ENCODE data around the gene SZRD1.

The SZRD1 gene

GRCh38 chr1:16367258-16367967, 371 bp downstream of the SZRD1 start:
- peak overlapping the region; percentile 88 for H3K4me3 ChIP-seq (ENCODE audit: low read depth, low read length)

- peak overlapping the region; percentile 88 for H3K4me3 ChIP-seq (ENCODE audit: low read depth, low read length)
Observed at GRCh38 chr1:16367968-16368890, 1.2 kb downstream of the SZRD1 start.

GRCh38 chr1:16369821-16370220, 2.8 kb downstream of the SZRD1 start:
- H3K4me3 ChIP-seq (ENCODE audit: low read depth, low read length), result no peak overlapping the region

- no peak overlapping the region for H3K4me3 ChIP-seq (ENCODE audit: low read depth, low read length)
Observed at GRCh38 chr1:16371725-16372124, 4.7 kb downstream of the SZRD1 start.

- no peak overlapping the region for H3K4me3 ChIP-seq (ENCODE audit: low read depth, low read length)
Observed at GRCh38 chr1:16372535-16373285, 5.7 kb downstream of the SZRD1 start.

GRCh38 chr1:16374266-16374665, 7.2 kb downstream of the SZRD1 start:
- no peak overlapping the region for H3K4me3 ChIP-seq (ENCODE audit: low read depth, low read length)

GRCh38 chr1:16375521-16376340, 8.7 kb downstream of the SZRD1 start:
- H3K4me3 ChIP-seq (ENCODE audit: low read depth, low read length), result no peak overlapping the region

GRCh38 chr1:16376971-16377370, 9.9 kb downstream of the SZRD1 start:
- no peak overlapping the region for H3K4me3 ChIP-seq (ENCODE audit: low read depth, low read length)

GRCh38 chr1:16378443-16378842, 11.4 kb downstream of the SZRD1 start:
- H3K4me3 ChIP-seq (ENCODE audit: low read depth, low read length), result no peak overlapping the region

- no peak overlapping the region for H3K4me3 ChIP-seq (ENCODE audit: low read depth, low read length)
Observed at GRCh38 chr1:16380868-16381267, 13.8 kb downstream of the SZRD1 start.

GRCh38 chr1:16383888-16384287, 16.8 kb downstream of the SZRD1 start:
- no peak overlapping the region for H3K4me3 ChIP-seq (ENCODE audit: low read depth, low read length)

GRCh38 chr1:16385659-16386453, 18.8 kb downstream of the SZRD1 start:
- no peak overlapping the region for H3K4me3 ChIP-seq (ENCODE audit: low read depth, low read length)

- H3K4me3 ChIP-seq (ENCODE audit: low read depth, low read length), result no peak overlapping the region
Observed at GRCh38 chr1:16386454-16387113, 19.5 kb downstream of the SZRD1 start.

GRCh38 chr1:16387201-16388188, 20.5 kb downstream of the SZRD1 start:
- H3K4me3 ChIP-seq (ENCODE audit: low read depth, low read length), result no peak overlapping the region

- no peak overlapping the region for H3K4me3 ChIP-seq (ENCODE audit: low read depth, low read length)
Observed at GRCh38 chr1:16391411-16391810, 24.4 kb downstream of the SZRD1 start.

- no peak overlapping the region for H3K4me3 ChIP-seq (ENCODE audit: low read depth, low read length)
Observed at GRCh38 chr1:16392740-16393569, 25.9 kb downstream of the SZRD1 start.
